Choroid plexus epithelial cell (primary cell): Measurements from ENCODE around the gene NMT1.

ENCODE experiments used
- DNase-seq: peaks from one replicate; pipeline ENCODE4 v3.0.0-alpha.2; 2010; ENCODE audit warnings: low read depth
- H3K4me3 ChIP-seq: 2 replicates; pipeline ENCODE4 v1.5.1; 2011; ENCODE audit warnings: low read depth, mild to moderate bottlenecking, control low read depth, low read length, moderate library complexity
- CTCF ChIP-seq: conservative IDR thresholded peaks from 2 replicates; pipeline ENCODE4 v1.5.1; 2011; ENCODE audit warnings: low read depth, mild to moderate bottlenecking, control low read depth, inconsistent platforms, low read length, moderate library complexity

The NMT1 gene

GRCh38 chr17:45018848-45019711 lies 42.0 kb upstream of the NMT1 start:
- DNase-seq = peak; percentile 39
- peak overlapping the region; percentile 56 for H3K4me3 ChIP-seq
- TF ChIP-seq CTCF = no peak

GRCh38 chr17:45020354-45021138 lies 40.6 kb upstream of the NMT1 start:
- no peak for TF ChIP-seq CTCF

GRCh38 chr17:45021607-45022287 lies 39.4 kb upstream of the NMT1 start:
- DNase-seq = peak; percentile 65
- peak; percentile 51 for TF ChIP-seq CTCF
- H3K4me3 ChIP-seq = peak overlapping the region; percentile 52

More at GRCh38 chr17:45020354-45021138, 40.6 kb upstream of the NMT1 start:
- peak; percentile 71 for DNase-seq
- H3K4me3 ChIP-seq = no peak overlapping the region

GRCh38 chr17:45022288-45022648 lies 38.8 kb upstream of the NMT1 start:
- peak; percentile 1 for TF ChIP-seq CTCF

GRCh38 chr17:45022655-45023339 lies 38.3 kb upstream of the NMT1 start:
- TF ChIP-seq CTCF = no peak
- DNase-seq = no peak
- no peak overlapping the region for H3K4me3 ChIP-seq

More at GRCh38 chr17:45022288-45022648, 38.8 kb upstream of the NMT1 start:
- DNase-seq = no peak
- H3K4me3 ChIP-seq = no peak overlapping the region

- H3K4me3 ChIP-seq = no peak overlapping the region
- DNase-seq = no peak
- no peak for TF ChIP-seq CTCF
Measured at GRCh38 chr17:45029096-45029495, 32.0 kb upstream of the NMT1 start.
